Nephron progenitor cell (in vitro differentiated cells): ENCODE results near the gene UROC1.

Experiments
- DNase-seq: peaks from one replicate; pipeline ENCODE4 v3.0.0; 2021
- H3K27ac Mint-ChIP-seq: 2 replicates; pipeline ENCODE4 v1.8.0; 2021; ENCODE audit warnings: mild to moderate bottlenecking, moderate library complexity, mixed read lengths
- H3K27me3 Mint-ChIP-seq: 2 replicates; pipeline ENCODE4 v1.8.0; 2021; ENCODE audit warnings: mild to moderate bottlenecking, low read depth, mixed read lengths; ENCODE audit not compliant: poor library complexity
- H3K36me3 Mint-ChIP-seq: 2 replicates; pipeline ENCODE4 v1.8.0; 2021; ENCODE audit warnings: low read depth, mixed read lengths
- H3K4me1 Mint-ChIP-seq: 2 replicates; pipeline ENCODE4 v1.8.0; 2021; ENCODE audit warnings: mixed read lengths
- H3K4me3 Mint-ChIP-seq: 2 replicates; pipeline ENCODE4 v1.8.0; 2021; ENCODE audit warnings: mild to moderate bottlenecking, moderate library complexity, mixed read lengths
- H3K9me3 Mint-ChIP-seq: 2 replicates; pipeline ENCODE4 v1.8.0; 2021; ENCODE audit warnings: mild to moderate bottlenecking, moderate library complexity, mixed read lengths
- TF ChIP-seq, protein P1 (sequence below): fragments of 200-600 bp; sonication (generic); IDR thresholded peaks from 2 replicates; pipeline ENCODE4 v1.5.0; 2021; ENCODE audit warnings: antibody characterized with exemption

UROC1 gene

DNA sequence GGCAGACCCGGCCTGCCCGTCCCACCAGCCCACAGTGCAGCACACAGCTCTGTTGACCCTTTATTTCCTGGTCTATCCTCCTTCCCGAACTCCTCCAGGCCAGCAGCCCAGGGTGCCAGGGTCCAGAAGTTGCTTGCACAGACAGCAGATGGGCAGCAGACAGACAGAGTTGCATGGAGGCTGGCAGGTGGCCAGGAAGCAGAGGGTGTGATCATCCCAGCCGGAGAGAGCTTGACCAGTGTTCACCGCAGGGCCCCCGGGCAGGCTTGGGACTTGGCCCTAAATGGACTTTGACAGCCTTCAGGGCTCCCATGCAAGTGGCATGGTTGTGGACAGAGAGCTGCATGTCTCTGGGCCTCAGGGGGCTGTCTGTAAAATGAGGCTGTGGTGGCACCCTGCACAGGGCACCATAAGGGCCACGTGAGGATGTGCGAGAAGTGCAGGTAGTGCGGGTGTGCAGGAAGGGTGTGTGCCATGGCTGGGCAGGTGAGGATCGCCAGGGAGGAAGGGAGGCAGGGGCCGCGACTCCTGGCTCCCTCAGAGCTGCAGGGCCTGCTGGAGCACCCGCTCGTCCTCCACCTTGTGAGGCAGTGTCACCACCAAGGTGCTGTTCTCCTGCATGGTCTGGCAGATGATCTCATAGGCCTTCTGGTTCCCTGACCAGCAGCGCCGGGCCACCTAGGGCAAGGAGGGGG, 35.6 kb downstream of the UROC1 start:
- H3K4me1 Mint-ChIP-seq, result peaks cover 36% of the 10 kb centered on the region
- no peaks in the 10 kb centered on the region for H3K9me3 Mint-ChIP-seq
- DNase-seq, result no peak
- peaks cover 11% of the 10 kb centered on the region for H3K27me3 Mint-ChIP-seq
- H3K27ac Mint-ChIP-seq, result no peak overlapping the region
- H3K36me3 Mint-ChIP-seq, result no peaks in the 10 kb centered on the region
- TF ChIP-seq, protein P1, sequence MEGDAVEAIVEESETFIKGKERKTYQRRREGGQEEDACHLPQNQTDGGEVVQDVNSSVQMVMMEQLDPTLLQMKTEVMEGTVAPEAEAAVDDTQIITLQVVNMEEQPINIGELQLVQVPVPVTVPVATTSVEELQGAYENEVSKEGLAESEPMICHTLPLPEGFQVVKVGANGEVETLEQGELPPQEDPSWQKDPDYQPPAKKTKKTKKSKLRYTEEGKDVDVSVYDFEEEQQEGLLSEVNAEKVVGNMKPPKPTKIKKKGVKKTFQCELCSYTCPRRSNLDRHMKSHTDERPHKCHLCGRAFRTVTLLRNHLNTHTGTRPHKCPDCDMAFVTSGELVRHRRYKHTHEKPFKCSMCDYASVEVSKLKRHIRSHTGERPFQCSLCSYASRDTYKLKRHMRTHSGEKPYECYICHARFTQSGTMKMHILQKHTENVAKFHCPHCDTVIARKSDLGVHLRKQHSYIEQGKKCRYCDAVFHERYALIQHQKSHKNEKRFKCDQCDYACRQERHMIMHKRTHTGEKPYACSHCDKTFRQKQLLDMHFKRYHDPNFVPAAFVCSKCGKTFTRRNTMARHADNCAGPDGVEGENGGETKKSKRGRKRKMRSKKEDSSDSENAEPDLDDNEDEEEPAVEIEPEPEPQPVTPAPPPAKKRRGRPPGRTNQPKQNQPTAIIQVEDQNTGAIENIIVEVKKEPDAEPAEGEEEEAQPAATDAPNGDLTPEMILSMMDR, result no peak
- H3K4me3 Mint-ChIP-seq, result no peak overlapping the region

DNA sequence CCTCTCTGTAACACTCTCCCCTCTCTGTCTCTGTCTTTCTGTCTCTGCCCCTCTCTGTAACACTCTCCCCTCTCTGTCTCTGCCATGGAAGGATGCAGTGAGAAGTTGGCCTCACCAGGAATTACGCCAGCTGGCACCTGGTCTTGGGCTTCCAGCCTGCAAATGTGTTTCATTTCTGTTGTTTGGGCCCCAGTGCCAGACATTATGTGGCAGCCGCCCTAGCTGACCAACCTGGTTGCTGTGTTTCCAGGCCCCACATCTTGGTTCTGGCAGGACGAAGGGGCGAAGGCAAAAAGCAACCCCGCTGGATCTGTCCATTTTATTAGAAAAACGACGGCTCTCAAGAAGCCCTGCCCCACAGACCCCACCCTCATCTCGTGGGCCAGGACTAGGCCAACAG, 36.7 kb downstream of the UROC1 start:
- TF ChIP-seq, protein P1, result no peak
- DNase-seq, result no peak
- peaks cover 37% of the 10 kb centered on the region for H3K4me1 Mint-ChIP-seq
- H3K27ac Mint-ChIP-seq, result no peak overlapping the region
- H3K27me3 Mint-ChIP-seq, result peaks cover 16% of the 10 kb centered on the region
- H3K4me3 Mint-ChIP-seq, result no peak overlapping the region
- H3K9me3 Mint-ChIP-seq, result no peaks in the 10 kb centered on the region
- H3K36me3 Mint-ChIP-seq, result no peaks in the 10 kb centered on the region

DNA sequence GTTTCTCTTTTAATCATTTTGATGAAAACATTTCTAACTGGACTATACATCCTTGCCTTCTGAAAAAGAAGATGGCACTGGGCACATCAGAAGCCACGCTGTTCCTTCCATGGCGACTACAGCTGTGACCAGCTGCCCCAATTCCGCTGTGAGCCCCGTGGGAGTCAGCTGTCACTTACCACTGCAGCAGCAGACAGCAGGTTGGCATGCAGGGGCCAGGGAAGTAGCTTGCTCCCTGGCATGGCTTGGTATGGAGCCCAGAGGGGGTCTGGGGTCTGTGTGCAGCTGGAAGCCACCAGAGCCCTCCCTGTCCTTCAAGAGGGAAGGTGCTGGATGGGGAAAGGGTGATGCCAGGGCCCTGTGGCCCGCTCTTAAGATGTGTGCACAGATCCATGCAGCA, 37.4 kb downstream of the UROC1 start:
- TF ChIP-seq, protein P1, result no peak
- Mint-ChIP-seq H3K4me3 (no peak overlapping the region), H3K9me3 (no peaks in the 10 kb centered on the region), H3K27me3 (peaks cover 16% of the 10 kb centered on the region), H3K36me3 (no peaks in the 10 kb centered on the region), H3K27ac (no peak overlapping the region), H3K4me1 (peaks cover 37% of the 10 kb centered on the region)
- no peak for DNase-seq

DNA sequence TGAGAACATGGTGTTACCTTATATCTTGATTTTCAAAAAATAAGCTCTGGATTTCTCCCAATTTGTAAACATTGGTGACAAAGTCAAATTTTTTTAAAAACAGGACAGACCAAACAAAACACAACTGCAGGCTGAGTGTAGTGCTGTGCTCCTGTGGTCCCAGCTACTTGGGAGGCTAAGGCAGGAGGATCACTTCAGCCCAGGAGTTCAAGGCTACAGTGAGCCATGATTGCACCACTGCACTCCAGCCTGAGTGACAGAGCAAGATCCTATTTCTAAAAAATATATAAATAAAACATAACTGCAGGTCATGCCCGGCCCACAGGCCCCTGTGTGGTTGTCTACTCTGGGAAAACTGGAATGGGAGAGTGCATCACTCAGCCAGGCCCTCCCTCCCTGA, 37.9 kb downstream of the UROC1 start:
- Mint-ChIP-seq H3K27ac (no peak overlapping the region), H3K36me3 (no peaks in the 10 kb centered on the region), H3K9me3 (no peaks in the 10 kb centered on the region), H3K4me1 (peaks cover 32% of the 10 kb centered on the region), H3K27me3 (peaks cover 16% of the 10 kb centered on the region), H3K4me3 (no peak overlapping the region)
- TF ChIP-seq, protein P1, result no peak
- no peak for DNase-seq

DNA sequence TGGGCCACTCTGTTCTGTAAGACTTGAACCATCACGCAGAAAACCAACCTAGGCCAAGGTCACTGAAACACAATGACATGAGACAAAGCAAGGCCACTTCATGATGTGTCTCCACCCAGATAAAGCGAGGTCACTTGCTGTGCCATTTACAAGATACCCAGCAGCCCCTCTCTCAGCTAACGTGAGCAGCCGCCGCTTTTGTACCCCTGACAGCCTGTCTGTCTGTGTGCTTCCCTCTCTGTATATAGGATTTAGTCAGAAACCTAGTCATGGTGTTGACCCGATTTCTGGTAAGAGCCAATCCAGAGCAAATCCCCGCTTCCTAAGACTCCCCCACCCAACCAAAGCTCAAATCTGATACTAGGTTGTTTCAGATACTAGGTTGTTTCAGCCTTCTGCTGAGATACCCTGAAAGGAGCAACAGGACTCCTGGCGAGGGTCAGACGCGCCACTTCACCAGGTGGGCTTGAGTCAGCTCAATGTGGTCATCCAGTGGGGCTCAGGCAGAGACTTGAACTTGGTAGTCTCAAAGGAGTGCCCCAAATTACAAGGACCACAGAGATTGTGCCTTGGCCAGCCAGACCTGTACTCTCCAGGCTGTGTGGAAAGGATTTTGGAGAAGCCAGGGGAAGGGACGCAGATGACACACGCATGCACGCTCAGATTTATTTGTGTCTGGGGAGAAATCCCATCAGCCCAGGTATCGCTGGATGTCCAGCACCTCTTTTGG, 38.8 kb downstream of the UROC1 start:
- H3K27ac Mint-ChIP-seq, result no peak overlapping the region
- TF ChIP-seq, protein P1, result no peak
- peaks cover 16% of the 10 kb centered on the region for H3K27me3 Mint-ChIP-seq
- no peaks in the 10 kb centered on the region for H3K9me3 Mint-ChIP-seq
- peaks cover 32% of the 10 kb centered on the region for H3K4me1 Mint-ChIP-seq
- H3K36me3 Mint-ChIP-seq, result no peaks in the 10 kb centered on the region
- no peak for DNase-seq
- H3K4me3 Mint-ChIP-seq, result no peak overlapping the region

DNA sequence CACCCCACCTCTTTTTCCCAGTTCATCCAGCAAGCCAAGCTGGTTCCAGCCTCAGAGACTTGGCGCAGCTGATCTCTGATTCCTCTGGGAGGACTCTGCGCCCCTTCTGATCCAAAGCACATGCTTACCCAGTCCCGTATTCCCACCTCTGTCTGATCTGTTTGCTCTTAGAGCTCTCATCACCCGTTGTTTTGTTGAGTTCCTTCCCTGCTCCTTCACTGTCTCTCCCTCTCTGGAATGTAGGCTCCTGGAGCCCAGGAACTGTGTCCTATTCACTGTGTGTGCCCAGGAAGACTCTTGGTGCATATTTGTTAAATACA, 40.6 kb downstream of the UROC1 start:
- Mint-ChIP-seq H3K27ac (no peak overlapping the region), H3K9me3 (no peaks in the 10 kb centered on the region), H3K36me3 (no peaks in the 10 kb centered on the region), H3K27me3 (peaks cover 16% of the 10 kb centered on the region), H3K4me1 (peaks cover 49% of the 10 kb centered on the region), H3K4me3 (peak overlapping the region; percentile 85)
- no peak for DNase-seq
- TF ChIP-seq, protein P1, result no peak
